Upper lobe of left lung (tissue), 4 donors: ENCODE data around the gene ACTRT2.

Experiments used
- CTCF ChIP-seq, 6 experiments: fragments of 450-650 bp in 4 of 6; fragments of 200-600 bp in 2 of 6; sonication (generic) in 2 of 6; IDR thresholded peaks; one replicate each; pipeline ENCODE4 v1.5.1; 2016 to 2019; ENCODE audit warnings: antibody characterized with exemption in 6 of 6
- POLR2A ChIP-seq, 4 donors: fragments of 450-650 bp; IDR thresholded peaks; one replicate each; pipeline ENCODE4 v1.5.1; 2016 to 2017; ENCODE audit warnings: antibody characterized with exemption in 4 of 4, mild to moderate bottlenecking in 2 of 4

GRCh38 chr1:2980849-2981248 is 40.4 kb upstream of the ACTRT2 start:
- no peak for TF ChIP-seq CTCF (IDR thresholded peaks at IDR 0.05)
- TF ChIP-seq POLR2A (IDR thresholded peaks at IDR 0.05): no peak
